ENCODE measurements around the gene ORM1. TPM values are rescaled to one million over a fixed set of nuclear protein-coding genes. Genes with fewer than 3 reads are reported as not detected.
"Not testable (repeated sequence)": the region's sequence is repeated elsewhere in the genome, so short reads cannot be mapped to it uniquely, and the experiment has no call there.

The ORM1 gene
- total RNA-seq, 1 donor from 2014 or later, result 5.2 TPM

DNA sequence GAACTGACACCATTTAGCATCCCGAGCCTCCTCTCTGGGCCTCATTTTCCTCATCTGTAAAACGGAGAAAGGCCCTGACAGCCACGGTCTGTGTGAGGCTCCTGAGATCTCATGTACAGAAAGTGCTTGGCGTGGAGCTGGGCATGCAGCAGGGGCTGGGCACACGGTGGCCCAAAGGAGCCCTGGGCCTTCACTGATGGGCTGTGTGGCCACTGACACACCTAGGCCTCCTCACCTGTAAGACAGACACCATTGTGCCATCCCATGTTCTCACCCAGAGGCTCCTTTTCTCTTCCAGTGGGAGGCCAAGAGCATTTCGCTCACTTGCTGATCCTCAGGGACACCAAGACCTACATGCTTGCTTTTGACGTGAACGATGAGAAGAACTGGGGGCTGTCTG is 1.6 kb downstream of the ORM1 start:
- H3K27me3 ChIP-seq, result no peaks in the 10 kb centered on the region
- TF ChIP-seq, protein P1, sequence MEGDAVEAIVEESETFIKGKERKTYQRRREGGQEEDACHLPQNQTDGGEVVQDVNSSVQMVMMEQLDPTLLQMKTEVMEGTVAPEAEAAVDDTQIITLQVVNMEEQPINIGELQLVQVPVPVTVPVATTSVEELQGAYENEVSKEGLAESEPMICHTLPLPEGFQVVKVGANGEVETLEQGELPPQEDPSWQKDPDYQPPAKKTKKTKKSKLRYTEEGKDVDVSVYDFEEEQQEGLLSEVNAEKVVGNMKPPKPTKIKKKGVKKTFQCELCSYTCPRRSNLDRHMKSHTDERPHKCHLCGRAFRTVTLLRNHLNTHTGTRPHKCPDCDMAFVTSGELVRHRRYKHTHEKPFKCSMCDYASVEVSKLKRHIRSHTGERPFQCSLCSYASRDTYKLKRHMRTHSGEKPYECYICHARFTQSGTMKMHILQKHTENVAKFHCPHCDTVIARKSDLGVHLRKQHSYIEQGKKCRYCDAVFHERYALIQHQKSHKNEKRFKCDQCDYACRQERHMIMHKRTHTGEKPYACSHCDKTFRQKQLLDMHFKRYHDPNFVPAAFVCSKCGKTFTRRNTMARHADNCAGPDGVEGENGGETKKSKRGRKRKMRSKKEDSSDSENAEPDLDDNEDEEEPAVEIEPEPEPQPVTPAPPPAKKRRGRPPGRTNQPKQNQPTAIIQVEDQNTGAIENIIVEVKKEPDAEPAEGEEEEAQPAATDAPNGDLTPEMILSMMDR (IDR thresholded peaks at IDR 0.05), result no peak
- intact Hi-C loops (cut with DNase I), result no loop called here
- no peak overlapping the region for H3K4me3 ChIP-seq
- H3K36me3 ChIP-seq, result no peaks in the 10 kb centered on the region
- DNase-seq (no peak), ATAC-seq (no peak)
- no peaks in the 10 kb centered on the region for H3K9me3 ChIP-seq
- H3K27ac ChIP-seq, result no peak overlapping the region
- H3K4me1 ChIP-seq, result no peaks in the 10 kb centered on the region

DNA sequence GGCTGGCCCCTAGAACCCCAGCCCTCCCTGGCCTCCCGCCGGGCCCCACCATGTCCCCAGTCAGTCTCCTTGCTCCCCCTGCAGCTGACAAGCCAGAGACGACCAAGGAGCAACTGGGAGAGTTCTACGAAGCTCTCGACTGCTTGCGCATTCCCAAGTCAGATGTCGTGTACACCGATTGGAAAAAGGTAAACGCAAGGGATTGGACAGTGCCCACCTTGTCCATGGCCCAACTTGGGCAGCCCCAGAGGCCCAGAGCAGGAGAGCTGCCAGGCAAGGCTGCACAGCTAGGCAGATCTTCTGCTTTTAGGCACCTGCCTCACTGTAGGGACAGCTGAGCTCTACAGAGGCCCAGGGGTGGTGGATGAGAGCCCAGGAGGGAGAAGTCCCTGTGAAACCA is 2.1 kb downstream of the ORM1 start:
- H3K4me3 ChIP-seq; H3K27me3 ChIP-seq; H3K9me3 ChIP-seq; ATAC-seq; H3K4me1 ChIP-seq; H3K27ac ChIP-seq; intact Hi-C loops (cut with DNase I); H3K36me3 ChIP-seq; DNase-seq: not testable (repeated sequence)

DNA sequence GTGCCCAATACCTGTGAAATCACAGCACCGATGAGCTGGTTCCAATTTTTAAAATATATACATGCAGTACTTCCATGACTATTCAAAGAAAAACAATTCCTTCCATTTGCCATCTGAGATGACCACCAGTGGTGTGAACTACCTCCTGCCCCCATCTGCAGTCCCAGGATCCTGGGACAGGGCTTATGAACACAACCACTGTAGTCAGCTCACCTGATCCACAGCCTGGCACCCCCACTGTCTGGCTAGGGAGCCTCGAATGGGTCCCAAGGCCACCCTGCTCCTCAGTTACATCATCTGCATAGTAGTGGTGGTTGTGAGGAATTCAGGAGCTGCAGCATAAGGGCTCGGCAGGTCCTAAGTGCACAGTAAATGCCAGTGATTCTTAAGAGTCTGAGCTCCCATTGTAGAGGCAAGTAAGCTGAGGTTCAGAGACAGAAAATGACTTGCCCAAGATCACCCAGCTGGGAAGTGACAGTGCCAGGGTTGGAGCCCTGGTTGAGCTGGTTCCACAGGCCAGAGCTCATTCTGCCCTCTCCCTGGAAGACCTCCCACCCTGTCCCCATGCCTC is 2.9 kb downstream of the ORM1 start:
- H3K27ac ChIP-seq; DNase-seq; H3K4me1 ChIP-seq; H3K27me3 ChIP-seq; H3K9me3 ChIP-seq; intact Hi-C loops (cut with DNase I); H3K36me3 ChIP-seq; ATAC-seq; H3K4me3 ChIP-seq: not testable (repeated sequence)

DNA sequence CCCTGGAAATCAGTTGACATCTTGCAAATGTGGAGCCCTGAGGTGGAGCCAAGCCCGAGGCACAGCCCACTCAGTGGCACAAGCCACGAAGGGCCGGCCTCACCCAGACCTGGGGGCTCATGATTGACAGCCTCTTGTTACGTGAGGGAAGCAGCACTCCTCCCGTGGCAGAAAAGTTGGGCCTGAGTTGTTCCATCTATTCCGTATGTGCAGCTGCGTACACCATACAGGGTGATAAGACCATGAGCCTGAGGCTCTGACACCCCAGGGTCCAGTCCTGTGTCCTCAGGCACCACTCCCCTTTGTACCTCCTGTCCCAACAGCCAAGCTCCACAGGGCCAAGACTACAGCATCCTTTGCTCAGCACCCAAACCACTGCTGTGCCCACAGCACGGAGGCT is 4.9 kb downstream of the ORM1 start:
- Histone ChIP-seq H3K4me1 (no peaks in the 10 kb centered on the region), H3K27me3 (no peaks in the 10 kb centered on the region), H3K9me3 (no peaks in the 10 kb centered on the region), H3K27ac (no peak overlapping the region), H3K36me3 (no peaks in the 10 kb centered on the region), H3K4me3 (no peak overlapping the region)
- TF ChIP-seq, protein P1 (IDR thresholded peaks at IDR 0.05), result no peak
- ATAC-seq, result no peak
- intact Hi-C loops (cut with DNase I), result no loop called here
- no peak for DNase-seq

DNA sequence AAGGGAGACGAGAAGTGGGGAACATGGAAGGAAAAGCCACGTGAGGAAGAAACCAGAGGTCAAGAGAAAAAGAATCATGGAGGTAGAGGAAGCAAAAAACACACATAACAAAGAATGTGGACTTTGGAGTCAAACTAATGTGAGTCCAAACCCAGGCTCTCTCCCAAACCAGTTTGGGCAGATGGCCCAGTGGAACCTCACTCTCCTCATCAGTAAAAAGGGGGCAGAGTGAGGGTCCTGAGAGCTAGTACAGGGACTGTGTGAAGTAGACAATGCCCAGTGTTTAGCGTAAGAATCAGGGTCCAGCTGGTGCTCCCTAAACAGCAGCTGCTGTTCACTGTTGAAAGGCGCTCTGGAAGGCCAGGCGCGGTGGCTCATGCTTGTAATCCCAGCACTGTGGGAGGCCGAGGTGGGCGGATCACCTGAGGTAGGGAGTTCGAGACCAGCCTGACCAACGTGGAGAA is 5.5 kb downstream of the ORM1 start:
- ATAC-seq; H3K27me3 ChIP-seq; DNase-seq; intact Hi-C loops (cut with DNase I); H3K27ac ChIP-seq; H3K9me3 ChIP-seq; H3K36me3 ChIP-seq; H3K4me1 ChIP-seq; H3K4me3 ChIP-seq: not testable (repeated sequence)

DNA sequence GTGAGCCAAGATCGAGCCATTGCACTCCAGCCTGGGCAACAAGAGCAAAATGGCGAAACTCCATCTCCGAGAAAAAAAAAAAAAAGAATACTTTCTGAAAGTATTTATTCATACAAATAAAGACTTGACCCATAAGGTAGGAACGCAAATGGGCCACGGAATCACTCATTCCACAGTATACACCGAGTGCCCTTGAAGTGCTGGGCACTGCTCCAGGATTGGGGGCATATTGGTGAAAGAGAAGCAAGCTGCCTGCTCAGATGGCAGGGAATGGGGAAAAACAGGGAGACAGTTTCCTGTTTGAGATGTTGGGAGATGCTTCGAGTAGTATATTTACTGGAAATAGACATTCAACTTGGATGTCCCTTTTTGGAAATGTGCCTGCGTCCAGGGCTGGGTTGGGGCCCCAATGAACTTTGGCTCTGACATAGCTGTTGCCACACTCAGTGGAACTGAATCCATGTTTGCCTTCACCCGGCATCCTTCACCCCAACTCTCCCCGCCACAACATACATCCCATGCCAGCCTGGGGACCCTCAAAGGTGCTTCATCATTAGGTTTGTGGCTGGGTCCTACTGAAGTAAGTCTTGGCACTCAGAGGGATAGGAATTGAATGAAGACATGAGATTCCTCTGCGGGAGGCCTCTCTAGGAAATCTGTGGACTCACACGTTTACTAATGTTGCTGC is 6.2 kb downstream of the ORM1 start:
- H3K4me1 ChIP-seq; H3K4me3 ChIP-seq; H3K36me3 ChIP-seq; DNase-seq; H3K9me3 ChIP-seq; H3K27ac ChIP-seq; intact Hi-C loops (cut with DNase I); ATAC-seq; H3K27me3 ChIP-seq: not testable (repeated sequence)

DNA sequence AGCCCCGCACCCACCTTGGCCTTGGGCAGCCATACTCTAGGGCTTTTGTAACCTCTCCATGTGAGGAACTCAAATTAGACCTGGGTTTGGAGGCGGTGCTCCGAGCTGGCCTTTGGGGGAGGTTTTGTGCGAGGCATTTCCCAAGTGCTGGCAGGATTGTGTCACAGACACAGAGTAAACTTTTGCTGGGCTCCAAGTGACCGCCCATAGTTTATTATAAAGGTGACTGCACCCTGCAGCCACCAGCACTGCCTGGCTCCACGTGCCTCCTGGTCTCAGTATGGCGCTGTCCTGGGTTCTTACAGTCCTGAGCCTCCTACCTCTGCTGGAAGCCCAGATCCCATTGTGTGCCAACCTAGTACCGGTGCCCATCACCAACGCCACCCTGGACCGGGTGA is 6.7 kb downstream of the ORM1 start, which contains the start of gene ORM2:
Gene ORM2 (plus strand): TSS at position 245 of the 398 bp plus-strand sequence. CDS start 36 bp downstream, at position 281.
- H3K27me3 ChIP-seq; intact Hi-C loops (cut with DNase I); DNase-seq; H3K4me1 ChIP-seq; H3K9me3 ChIP-seq; H3K4me3 ChIP-seq; H3K27ac ChIP-seq; H3K36me3 ChIP-seq: not testable (repeated sequence)
- ATAC-seq, result peak; percentile 80

DNA sequence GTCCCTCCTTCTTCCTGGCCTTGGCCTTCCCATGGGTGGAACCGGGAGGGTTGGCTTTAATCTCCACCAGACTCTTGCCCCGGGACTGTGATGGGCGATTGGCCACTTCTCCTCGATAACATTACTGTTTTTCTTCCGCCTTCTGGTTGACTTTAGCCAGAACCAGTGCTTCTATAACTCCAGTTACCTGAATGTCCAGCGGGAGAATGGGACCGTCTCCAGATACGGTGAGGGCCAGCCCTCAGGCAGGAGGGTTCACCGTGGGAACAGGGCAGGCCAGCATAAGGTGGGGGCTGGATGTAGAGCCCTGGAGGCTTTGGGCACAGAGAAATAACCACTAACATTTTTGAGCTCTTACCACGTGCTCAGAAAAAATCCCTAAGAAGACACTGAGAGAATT is 7.7 kb downstream of the ORM1 start:
- TF ChIP-seq, protein P1 (IDR thresholded peaks at IDR 0.05), result no peak
- H3K4me3 ChIP-seq, result no peak overlapping the region
- H3K4me1 ChIP-seq, result no peaks in the 10 kb centered on the region
- H3K9me3 ChIP-seq, result no peaks in the 10 kb centered on the region
- intact Hi-C loops (cut with DNase I), result no loop called here
- no peaks in the 10 kb centered on the region for H3K27me3 ChIP-seq
- DNase-seq (no peak), ATAC-seq (no peak)
- H3K36me3 ChIP-seq, result peaks cover 8% of the 10 kb centered on the region
- H3K27ac ChIP-seq, result no peak overlapping the region

DNA sequence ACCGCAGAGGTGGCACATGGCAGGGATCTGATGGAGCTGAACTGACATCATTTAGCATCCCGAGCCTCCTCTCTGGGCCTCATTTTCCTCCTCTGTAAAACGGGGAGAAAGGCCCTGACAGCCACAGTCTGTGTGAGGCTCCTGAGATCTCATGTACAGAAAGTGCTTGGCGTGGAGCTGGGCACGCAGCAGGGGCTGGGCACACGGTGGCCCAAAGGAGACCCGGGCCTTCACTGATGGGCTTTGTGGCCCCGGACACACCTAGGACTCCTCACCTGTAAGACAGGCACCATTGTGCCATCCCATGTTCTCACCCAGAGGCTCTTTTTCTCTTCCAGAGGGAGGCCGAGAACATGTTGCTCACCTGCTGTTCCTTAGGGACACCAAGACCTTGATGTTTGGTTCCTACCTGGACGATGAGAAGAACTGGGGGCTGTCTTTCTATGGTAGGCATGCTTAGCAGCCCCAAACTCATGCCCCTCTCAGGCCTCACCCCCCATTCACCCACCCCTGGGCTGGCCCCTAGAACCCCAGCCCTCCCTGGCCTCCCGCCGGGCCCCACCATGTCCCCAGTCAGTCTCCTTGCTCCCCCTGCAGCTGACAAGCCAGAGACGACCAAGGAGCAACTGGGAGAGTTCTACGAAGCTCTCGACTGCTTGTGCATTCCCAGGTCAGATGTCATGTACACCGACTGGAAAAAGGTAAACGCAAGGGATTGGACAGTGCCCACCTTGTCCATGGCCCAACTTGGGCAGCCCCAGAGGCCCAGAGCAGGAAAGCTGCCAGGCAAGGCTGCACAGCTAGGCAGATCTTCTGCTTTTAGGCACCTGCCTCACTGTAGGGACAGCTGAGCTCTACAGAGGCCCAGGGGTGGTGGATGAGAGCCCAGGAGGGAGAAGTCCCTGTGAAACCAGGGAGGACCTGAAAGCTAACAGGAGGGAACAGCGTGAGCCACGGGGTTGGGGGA is 8.6 kb downstream of the ORM1 start:
- intact Hi-C loops (cut with DNase I), result not testable (repeated sequence)

DNA sequence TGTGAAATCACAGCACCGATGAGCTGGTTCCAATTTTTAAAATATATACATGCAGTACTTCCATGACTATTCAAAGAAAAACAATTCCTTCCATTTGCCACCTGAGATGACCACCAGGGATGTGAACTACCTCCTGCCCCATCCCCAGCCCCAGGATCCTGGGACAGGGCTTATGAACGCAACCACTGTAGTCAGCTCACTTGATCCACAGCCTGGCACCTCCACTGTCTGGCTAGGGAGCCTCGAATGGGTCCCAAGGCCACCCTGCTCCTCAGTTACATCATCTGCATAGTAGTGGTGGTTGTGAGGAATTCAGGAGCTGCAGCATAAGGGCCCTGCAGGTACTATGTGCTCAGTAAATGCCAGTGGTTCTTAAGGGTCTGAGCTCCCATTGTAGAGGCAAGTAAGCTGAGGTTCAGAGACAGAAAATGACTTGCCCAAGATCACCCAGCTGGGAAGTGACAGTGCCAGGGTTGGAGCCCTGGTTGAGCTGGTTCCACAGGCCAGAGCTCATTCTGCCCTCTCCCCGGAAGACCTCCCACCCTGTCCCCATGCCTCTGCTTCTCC is 9.7 kb downstream of the ORM1 start:
- intact Hi-C loops (cut with DNase I); H3K27ac ChIP-seq; ATAC-seq; H3K4me1 ChIP-seq; H3K27me3 ChIP-seq; H3K9me3 ChIP-seq; H3K4me3 ChIP-seq; DNase-seq: not testable (repeated sequence)
- peaks cover 24% of the 10 kb centered on the region for H3K36me3 ChIP-seq

More for the DNA sequence above, 8.6 kb downstream of the ORM1 start:
- H3K4me3 ChIP-seq, H3K27ac ChIP-seq, ATAC-seq, H3K9me3 ChIP-seq, H3K4me1 ChIP-seq, DNase-seq, H3K27me3 ChIP-seq: not testable (repeated sequence)
- H3K36me3 ChIP-seq, result peaks cover 13% of the 10 kb centered on the region

Measured in upper lobe of right lung (tissue), 1 donor.